HepG2 (cell line): ENCODE results near the gene NUDT1.

Source experiments
- ATF7 ChIP-seq, 2 experiments: fragments of 450-650 bp in 1 of 2; sonication (generic) in 1 of 2; formaldehyde crosslinking in 1 of 2; IDR thresholded peaks; 2 replicates each; pipeline versions ENCODE4 v1.4.0 to v1.6.1; 2016 to 2020; ENCODE audit warnings: antibody characterized with exemption in 1 of 2, mild to moderate bottlenecking in 1 of 2, missing genetic modification reagents in 1 of 2
- CTCF ChIP-seq: sonication (generic); formaldehyde crosslinking; IDR thresholded peaks from 2 replicates; pipeline ENCODE4 v1.5.0; 2020; ENCODE audit warnings: mild to moderate bottlenecking, missing genetic modification reagents, moderate library complexity
- EP300 ChIP-seq, 3 experiments: sonication (generic) in 1 of 3; formaldehyde crosslinking in 1 of 3; IDR thresholded peaks; 2 replicates each; pipeline versions ENCODE4 v1.5.1 to v1.6.1; 2011 to 2020; ENCODE audit warnings: low read depth in 2 of 3, low read length in 2 of 3, borderline replicate concordance in 1 of 3, improper control_type of control experiment in 1 of 3, mild to moderate bottlenecking in 1 of 3, missing genetic modification reagents in 1 of 3, moderate library complexity in 1 of 3
- KMT2A ChIP-seq: sonication (generic); formaldehyde crosslinking; IDR thresholded peaks from 2 replicates; pipeline ENCODE4 v1.4.0; 2020; ENCODE audit warnings: missing genetic modification reagents
- MAF1 ChIP-seq: sonication (generic); formaldehyde crosslinking; IDR thresholded peaks from 2 replicates; pipeline ENCODE4 v1.5.0; 2020; ENCODE audit warnings: missing genetic modification reagents, borderline replicate concordance
- NFYC ChIP-seq: IDR thresholded peaks from 2 replicates; pipeline ENCODE4 v1.6.1; 2016; ENCODE audit warnings: missing genetic modification reagents, missing compliant biosample characterization
- PBX3 ChIP-seq: sonication (generic); formaldehyde crosslinking; IDR thresholded peaks from 2 replicates; pipeline ENCODE4 v1.8.1; 2023; ENCODE audit warnings: missing genetic modification reagents, inconsistent platforms, borderline replicate concordance
- RFX5 ChIP-seq: IDR thresholded peaks from 2 replicates; pipeline ENCODE4 v1.6.1; 2011; ENCODE audit warnings: low read depth, low read length, improper control_type of control experiment
- ZMYM2 ChIP-seq: sonication (generic); formaldehyde crosslinking; IDR thresholded peaks from 2 replicates; pipeline ENCODE4 v1.8.0; 2022; ENCODE audit warnings: mild to moderate bottlenecking, missing genetic modification reagents
- ZNF430 ChIP-seq: sonication (generic); formaldehyde crosslinking; IDR thresholded peaks from 2 replicates; pipeline ENCODE4 v1.9.0; 2021; ENCODE audit warnings: mild to moderate bottlenecking, missing genetic modification reagents
- ZNF549 ChIP-seq: sonication (generic); formaldehyde crosslinking; IDR thresholded peaks from 2 replicates; pipeline ENCODE4 v1.5.0; 2020; ENCODE audit warnings: missing genetic modification reagents
- ZNF576 ChIP-seq: sonication (generic); formaldehyde crosslinking; IDR thresholded peaks from 2 replicates; pipeline ENCODE4 v1.4.0; 2020; ENCODE audit warnings: mild to moderate bottlenecking, missing genetic modification reagents
- ZNF597 ChIP-seq: sonication (generic); formaldehyde crosslinking; IDR thresholded peaks from 2 replicates; pipeline ENCODE4 v1.5.0; 2020; ENCODE audit warnings: missing genetic modification reagents
- TF ChIP-seq, protein P1 (sequence below): IDR thresholded peaks from 2 replicates; pipeline ENCODE4 v1.6.1; 2018; ENCODE audit warnings: missing genetic modification reagents, mild to moderate bottlenecking, missing compliant biosample characterization

- no peak for TF ChIP-seq ZNF430 (CRISPR knock-in tag)
- TF ChIP-seq EP300 (IDR thresholded peaks at IDR 0.05; ENCODE audit: low read depth in 2 of 2, low read length in 2 of 2): no peak
- no peak for TF ChIP-seq EP300 (CRISPR knock-in tag; IDR thresholded peaks at IDR 0.05; ENCODE audit: borderline replicate concordance)
- no peak for TF ChIP-seq MAF1 (CRISPR knock-in tag)
- TF ChIP-seq, protein P1, sequence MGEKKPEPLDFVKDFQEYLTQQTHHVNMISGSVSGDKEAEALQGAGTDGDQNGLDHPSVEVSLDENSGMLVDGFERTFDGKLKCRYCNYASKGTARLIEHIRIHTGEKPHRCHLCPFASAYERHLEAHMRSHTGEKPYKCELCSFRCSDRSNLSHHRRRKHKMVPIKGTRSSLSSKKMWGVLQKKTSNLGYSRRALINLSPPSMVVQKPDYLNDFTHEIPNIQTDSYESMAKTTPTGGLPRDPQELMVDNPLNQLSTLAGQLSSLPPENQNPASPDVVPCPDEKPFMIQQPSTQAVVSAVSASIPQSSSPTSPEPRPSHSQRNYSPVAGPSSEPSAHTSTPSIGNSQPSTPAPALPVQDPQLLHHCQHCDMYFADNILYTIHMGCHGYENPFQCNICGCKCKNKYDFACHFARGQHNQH (CRISPR knock-in tag): no peak
- no peak for TF ChIP-seq CTCF
- no peak for TF ChIP-seq ZNF549
- no peak for TF ChIP-seq PBX3 (CRISPR knock-in tag)
- TF ChIP-seq ATF7 (IDR thresholded peaks at IDR 0.05): no peak
- TF ChIP-seq ATF7 (CRISPR knock-in tag; IDR thresholded peaks at IDR 0.05): no peak
- TF ChIP-seq ZNF597: no peak
- no peak for TF ChIP-seq ZMYM2 (CRISPR knock-in tag)
- TF ChIP-seq KMT2A: no peak
- no peak for TF ChIP-seq ZNF576 (CRISPR knock-in tag)
- no peak for TF ChIP-seq NFYC (CRISPR knock-in tag)
- no peak for TF ChIP-seq RFX5
These were observed 7.8 kb downstream of the NUDT1 start for GRCh38 chr7:2249744-2250323.
